ENCODE data around the gene VIL1. TPM values are rescaled to one million over a fixed set of nuclear protein-coding genes. Genes with fewer than 3 reads are reported as not detected.

VIL1 gene
- total RNA-seq, 4 donors from 2014 or later, result 0.21 to 3.3 (median 1.1) TPM

DNA sequence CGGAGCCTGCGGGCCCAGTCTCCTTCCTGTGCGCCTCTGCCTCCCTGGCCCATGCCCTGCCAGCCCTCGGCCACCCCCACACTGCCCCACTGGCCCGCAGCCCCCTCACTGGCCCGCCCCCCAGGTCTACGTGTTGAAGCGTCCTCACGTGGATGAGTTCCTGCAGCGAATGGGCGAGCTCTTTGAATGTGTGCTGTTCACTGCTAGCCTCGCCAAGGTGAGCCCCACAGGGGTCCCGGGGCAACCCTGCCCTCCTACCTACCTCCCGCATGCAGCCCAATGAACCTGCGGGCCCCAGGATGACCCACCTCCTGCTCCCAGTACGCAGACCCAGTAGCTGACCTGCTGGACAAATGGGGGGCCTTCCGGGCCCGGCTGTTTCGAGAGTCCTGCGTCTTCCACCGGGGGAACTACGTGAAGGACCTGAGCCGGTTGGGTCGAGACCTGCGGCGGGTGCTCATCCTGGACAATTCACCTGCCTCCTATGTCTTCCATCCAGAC is 16.0 kb upstream of the VIL1 start:
- H3K4me1 ChIP-seq, result peaks cover 84% of the 10 kb centered on the region
- H3K9me3 ChIP-seq, result no peaks in the 10 kb centered on the region
- no peak for TF ChIP-seq POLR2A (IDR thresholded peaks at IDR 0.05)
- no peak for TF ChIP-seq POLR2AphosphoS5 (IDR thresholded peaks at IDR 0.05)
- TF ChIP-seq EP300 (IDR thresholded peaks at IDR 0.05), result no peak
- TF ChIP-seq, protein P1, sequence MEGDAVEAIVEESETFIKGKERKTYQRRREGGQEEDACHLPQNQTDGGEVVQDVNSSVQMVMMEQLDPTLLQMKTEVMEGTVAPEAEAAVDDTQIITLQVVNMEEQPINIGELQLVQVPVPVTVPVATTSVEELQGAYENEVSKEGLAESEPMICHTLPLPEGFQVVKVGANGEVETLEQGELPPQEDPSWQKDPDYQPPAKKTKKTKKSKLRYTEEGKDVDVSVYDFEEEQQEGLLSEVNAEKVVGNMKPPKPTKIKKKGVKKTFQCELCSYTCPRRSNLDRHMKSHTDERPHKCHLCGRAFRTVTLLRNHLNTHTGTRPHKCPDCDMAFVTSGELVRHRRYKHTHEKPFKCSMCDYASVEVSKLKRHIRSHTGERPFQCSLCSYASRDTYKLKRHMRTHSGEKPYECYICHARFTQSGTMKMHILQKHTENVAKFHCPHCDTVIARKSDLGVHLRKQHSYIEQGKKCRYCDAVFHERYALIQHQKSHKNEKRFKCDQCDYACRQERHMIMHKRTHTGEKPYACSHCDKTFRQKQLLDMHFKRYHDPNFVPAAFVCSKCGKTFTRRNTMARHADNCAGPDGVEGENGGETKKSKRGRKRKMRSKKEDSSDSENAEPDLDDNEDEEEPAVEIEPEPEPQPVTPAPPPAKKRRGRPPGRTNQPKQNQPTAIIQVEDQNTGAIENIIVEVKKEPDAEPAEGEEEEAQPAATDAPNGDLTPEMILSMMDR (IDR thresholded peaks at IDR 0.05), result no peak
- no peak overlapping the region for H3K4me3 ChIP-seq
- H3K27ac ChIP-seq, result no peak overlapping the region
- H3K36me3 ChIP-seq, result peaks cover 32% of the 10 kb centered on the region
- WGBS, result 77% methylated on average over 17 of the region's 26 CpGs
- no peaks in the 10 kb centered on the region for H3K27me3 ChIP-seq
- peak in 1 of 2 donors; percentile 71 for DNase-seq (ENCODE audit: low spot score in 2 of 2)

DNA sequence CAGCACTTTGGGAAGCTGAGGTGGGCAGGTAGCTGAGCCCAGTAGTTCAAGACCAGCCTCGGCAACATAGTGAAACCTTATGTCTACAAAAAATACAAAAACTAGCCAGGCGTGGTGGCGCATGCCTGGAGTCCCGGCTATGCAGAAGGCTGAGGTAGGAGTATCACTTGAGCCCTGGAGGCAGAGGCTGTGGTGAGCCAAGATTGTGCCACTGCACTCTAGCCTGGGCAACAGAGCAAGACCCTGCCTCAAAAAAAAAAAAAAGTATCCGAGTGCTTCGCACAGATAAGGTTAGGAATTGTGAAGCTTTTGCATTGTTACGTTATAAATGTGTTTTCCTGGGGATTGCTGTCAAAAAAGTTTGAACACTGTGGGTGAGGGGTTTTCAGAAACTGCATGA is 15.1 kb upstream of the VIL1 start:
- Histone ChIP-seq H3K9me3 (no peaks in the 10 kb centered on the region), H3K36me3 (peaks cover 32% of the 10 kb centered on the region), H3K27ac (no peak overlapping the region), H3K27me3 (no peaks in the 10 kb centered on the region), H3K4me1 (peaks cover 76% of the 10 kb centered on the region), H3K4me3 (no peak overlapping the region)
- TF ChIP-seq POLR2AphosphoS5 (IDR thresholded peaks at IDR 0.05) (no peak), EP300 (IDR thresholded peaks at IDR 0.05) (no peak), POLR2A (IDR thresholded peaks at IDR 0.05) (no peak)
- TF ChIP-seq, protein P1 (IDR thresholded peaks at IDR 0.05), result no peak
- no peak for DNase-seq (ENCODE audit: low spot score in 2 of 2)
- WGBS, result 58% methylated on average over 7 of the region's 7 CpGs

DNA sequence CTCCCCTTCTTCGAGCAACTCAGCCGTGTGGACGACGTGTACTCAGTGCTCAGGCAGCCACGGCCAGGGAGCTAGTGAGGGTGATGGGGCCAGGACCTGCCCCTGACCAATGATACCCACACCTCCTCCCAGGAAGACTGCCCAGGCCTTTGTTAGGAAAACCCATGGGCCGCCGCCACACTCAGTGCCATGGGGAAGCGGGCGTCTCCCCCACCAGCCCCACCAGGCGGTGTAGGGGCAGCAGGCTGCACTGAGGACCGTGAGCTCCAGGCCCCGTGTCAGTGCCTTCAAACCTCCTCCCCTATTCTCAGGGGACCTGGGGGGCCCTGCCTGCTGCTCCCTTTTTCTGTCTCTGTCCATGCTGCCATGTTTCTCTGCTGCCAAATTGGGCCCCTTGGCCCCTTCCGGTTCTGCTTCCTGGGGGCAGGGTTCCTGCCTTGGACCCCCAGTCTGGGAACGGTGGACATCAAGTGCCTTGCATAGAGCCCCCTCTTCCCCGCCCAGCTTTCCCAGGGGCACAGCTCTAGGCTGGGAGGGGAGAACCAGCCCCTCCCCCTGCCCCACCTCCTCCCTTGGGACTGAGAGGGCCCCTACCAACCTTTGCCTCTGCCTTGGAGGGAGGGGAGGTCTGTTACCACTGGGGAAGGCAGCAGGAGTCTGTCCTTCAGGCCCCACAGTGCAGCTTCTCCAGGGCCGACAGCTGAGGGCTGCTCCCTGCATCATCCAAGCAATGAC is 14.4 kb upstream of the VIL1 start:
- H3K9me3 ChIP-seq, result no peaks in the 10 kb centered on the region
- peaks cover 69% of the 10 kb centered on the region for H3K4me1 ChIP-seq
- peaks cover 32% of the 10 kb centered on the region for H3K36me3 ChIP-seq
- 51% methylated on average over 9 of the region's 16 CpGs for WGBS
- TF ChIP-seq POLR2A (IDR thresholded peaks at IDR 0.05), result no peak
- TF ChIP-seq, protein P1 (IDR thresholded peaks at IDR 0.05), result no peak
- TF ChIP-seq EP300 (IDR thresholded peaks at IDR 0.05), result no peak
- no peak for TF ChIP-seq POLR2AphosphoS5 (IDR thresholded peaks at IDR 0.05)
- H3K27me3 ChIP-seq, result no peaks in the 10 kb centered on the region
- no peak overlapping the region for H3K4me3 ChIP-seq
- peak overlapping the region; percentile 76 for H3K27ac ChIP-seq
- no peak for DNase-seq (ENCODE audit: low spot score in 2 of 2)

DNA sequence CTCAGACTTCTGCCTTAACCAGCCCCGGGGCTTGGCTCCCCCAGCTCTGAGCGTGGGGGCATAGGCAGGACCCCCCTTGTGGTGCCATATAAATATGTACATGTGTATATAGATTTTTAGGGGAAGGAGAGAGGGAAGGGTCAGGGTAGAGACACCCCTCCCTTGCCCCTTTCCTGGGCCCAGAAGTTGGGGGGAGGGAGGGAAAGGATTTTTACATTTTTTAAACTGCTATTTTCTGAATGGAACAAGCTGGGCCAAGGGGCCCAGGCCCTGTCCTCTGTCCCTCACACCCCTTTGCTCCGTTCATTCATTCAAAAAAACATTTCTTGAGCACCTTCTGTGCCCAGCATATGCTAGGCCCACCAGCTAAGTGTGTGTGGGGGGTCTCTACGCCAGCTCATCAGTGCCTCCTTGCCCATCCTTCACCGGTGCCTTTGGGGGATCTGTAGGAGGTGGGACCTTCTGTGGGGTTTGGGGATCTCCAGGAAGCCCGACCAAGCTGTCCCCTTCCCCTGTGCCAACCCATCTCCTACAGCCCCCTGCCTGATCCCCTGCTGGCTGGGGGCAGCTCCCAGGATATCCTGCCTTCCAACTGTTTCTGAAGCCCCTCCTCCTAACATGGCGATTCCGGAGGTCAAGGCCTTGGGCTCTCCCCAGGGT is 13.7 kb upstream of the VIL1 start:
- peak in 1 of 2 donors; percentile 70 for DNase-seq (ENCODE audit: low spot score in 2 of 2)
- Histone ChIP-seq H3K4me1 (peaks cover 69% of the 10 kb centered on the region), H3K4me3 (peak overlapping the region; percentile 47), H3K36me3 (peaks cover 32% of the 10 kb centered on the region), H3K9me3 (no peaks in the 10 kb centered on the region), H3K27me3 (no peaks in the 10 kb centered on the region), H3K27ac (peak overlapping the region; percentile 76)
- TF ChIP-seq POLR2AphosphoS5 (IDR thresholded peaks at IDR 0.05) (no peak), POLR2A (IDR thresholded peaks at IDR 0.05) (no peak), EP300 (IDR thresholded peaks at IDR 0.05) (no peak)
- TF ChIP-seq, protein P1 (IDR thresholded peaks at IDR 0.05), result no peak
- 57% methylated on average over 6 of the region's 8 CpGs for WGBS

DNA sequence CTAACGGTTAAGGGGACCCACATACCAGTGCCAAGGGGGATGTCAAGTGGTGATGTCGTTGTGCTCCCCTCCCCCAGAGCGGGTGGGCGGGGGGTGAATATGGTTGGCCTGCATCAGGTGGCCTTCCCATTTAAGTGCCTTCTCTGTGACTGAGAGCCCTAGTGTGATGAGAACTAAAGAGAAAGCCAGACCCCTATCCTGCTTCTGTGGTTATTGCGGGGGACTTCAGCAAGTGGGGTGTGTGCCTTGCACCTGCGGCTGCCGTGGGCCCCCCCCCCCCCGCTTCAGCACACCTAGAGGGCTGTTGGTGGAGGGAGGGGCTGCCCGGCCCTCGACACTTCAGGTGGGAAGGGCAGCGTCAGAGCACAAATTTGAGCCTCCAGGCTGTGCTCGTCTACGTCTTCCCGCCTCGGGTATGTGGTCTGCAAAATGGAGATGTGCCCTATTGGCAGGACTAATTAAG is 13.1 kb upstream of the VIL1 start:
- peak in 1 of 2 donors; percentile 75 for DNase-seq (ENCODE audit: low spot score in 2 of 2)
- TF ChIP-seq EP300 (IDR thresholded peaks at IDR 0.05) (no peak), POLR2AphosphoS5 (IDR thresholded peaks at IDR 0.05) (peak in 1 of 3 donors; percentile 28)
- Histone ChIP-seq H3K4me1 (peaks cover 68% of the 10 kb centered on the region), H3K9me3 (no peaks in the 10 kb centered on the region), H3K4me3 (peak overlapping the region; percentile 47), H3K36me3 (peaks cover 32% of the 10 kb centered on the region), H3K27me3 (no peaks in the 10 kb centered on the region), H3K27ac (peak overlapping the region; percentile 76)
- 6% methylated on average over 7 of the region's 15 CpGs for WGBS
